Measurements from ENCODE around the gene HEMK1. TPM values are rescaled to one million over a fixed set of nuclear protein-coding genes. Genes with fewer than 3 reads are reported as not detected.

HEMK1 gene
- total and polyA plus RNA-seq, 2 donors (not counting 3 experiments of a cell fraction or from before 2014, with no cell fraction given), result 14.2 to 15.2 TPM

GRCh38 chr3:50620820-50621219 lies 51.5 kb downstream of the HEMK1 start:
- TF ChIP-seq POLR2A (IDR thresholded peaks at IDR 0.05; ENCODE audit: low read depth, low read length) (no peak), MAX (IDR thresholded peaks at IDR 0.05; ENCODE audit: insufficient read depth, insufficient read length) (no peak), EZH2 (IDR thresholded peaks at IDR 0.05; ENCODE audit: borderline replicate concordance, low read depth, low read length, severe bottlenecking) (no peak), CTCF (IDR thresholded peaks at IDR 0.05; ENCODE audit: extremely low read depth in 1 of 2, insufficient read depth in 1 of 2, low read depth in 1 of 2, low read length in 2 of 2) (no peak), MYC (IDR thresholded peaks at IDR 0.05; ENCODE audit: low read depth, low read length) (no peak), POLR2AphosphoS5 (IDR thresholded peaks at IDR 0.05; ENCODE audit: insufficient read depth, low read depth, low read length) (no peak), GATA2 (IDR thresholded peaks at IDR 0.05; ENCODE audit: insufficient read depth, insufficient read length, low read depth, low read length) (no peak), FOS (IDR thresholded peaks at IDR 0.05; ENCODE audit: borderline replicate concordance, insufficient read depth, low read length) (no peak), JUN (IDR thresholded peaks at IDR 0.05; ENCODE audit: borderline replicate concordance, insufficient read depth, insufficient read length, low read depth) (no peak)
- H3K27me3 ChIP-seq (ENCODE audit: control insufficient read depth in 2 of 2, insufficient read depth in 2 of 2, low read length in 2 of 2), result no peaks in the 10 kb centered on the region
- intact Hi-C loops (cut with micrococcal nuclease), result no loop called here
- H3K9ac ChIP-seq (replicated peaks; ENCODE audit: extremely low read depth, insufficient read depth, low read length), result no peak overlapping the region
- no peaks in the 10 kb centered on the region for H3K36me3 ChIP-seq (ENCODE audit: control insufficient read depth in 2 of 2, extremely low read depth in 1 of 2, insufficient read depth in 2 of 2, low read length in 2 of 2)
- no peaks in the 10 kb centered on the region for H3K9me3 ChIP-seq (replicated peaks; ENCODE audit: control insufficient read depth, insufficient read depth, low read length)
- H3K4me3 ChIP-seq (replicated peaks in 1 of 3; ENCODE audit: insufficient read depth in 1 of 3, low read depth in 1 of 3, low read length in 3 of 3), result no peak overlapping the region
- FAIRE-seq, result no peak
- H4K20me1 ChIP-seq (replicated peaks; ENCODE audit: control insufficient read depth, extremely low read depth, insufficient read depth, low read length), result no peaks in the 10 kb centered on the region
- ChIA-PET POLR2A (no interaction called here), CTCF (interaction anchor here (1.6 to 3.7 kb wide), 2 partner anchors 32 to 751 kb away, joined by 4 to 15 read pairs; no protein-coding TSS in a partner anchor)
- BruUV-seq (replicated peaks), result no TSS peak
- H3K4me2 ChIP-seq (ENCODE audit: insufficient read depth, low read length), result no peak overlapping the region
- H3K79me2 ChIP-seq (ENCODE audit: control insufficient read depth, insufficient read depth, low read length), result no peaks in the 10 kb centered on the region
- no peaks in the 10 kb centered on the region for H3K9me1 ChIP-seq (replicated peaks; ENCODE audit: control insufficient read depth, extremely low read depth, insufficient read depth, low read length)
- peaks cover 22% of the 10 kb centered on the region for H3K4me1 ChIP-seq (ENCODE audit: control insufficient read depth, extremely low read depth, insufficient read depth, low read length)
- H3K27ac ChIP-seq (ENCODE audit: insufficient read depth, low read depth, low read length), result no peak overlapping the region
- dilution Hi-C loops (cut with MboI; ENCODE audit: extremely low pct_ligation_motif_present, low sequenced_read_pairs), result no loop called here
- no peak overlapping the region for H2AFZ ChIP-seq (ENCODE audit: low read depth, low read length)
- DNase-seq (ENCODE audit: low read depth, low spot score), result no peak
